ENCODE results near the gene MYL2. TPM values are rescaled to one million over a fixed set of nuclear protein-coding genes. Genes with fewer than 3 reads are reported as not detected.

Gene MYL2
- total and polyA plus RNA-seq, 7 donors: 4.2 to 22.8 (median 19.0) TPM; not detected in 4

GRCh38 chr12:110893956-110894355, 26.4 kb downstream of the MYL2 start:
- TF ChIP-seq POLR2AphosphoS5 (IDR thresholded peaks at IDR 0.05) (no peak), CTCF (IDR thresholded peaks at IDR 0.05) (no peak), POLR2A (IDR thresholded peaks at IDR 0.05) (no peak), EP300 (IDR thresholded peaks at IDR 0.05) (no peak)
- H3K9me3 ChIP-seq: no peaks in the 10 kb centered on the region
- no peak overlapping the region for H3K4me3 ChIP-seq
- H3K36me3 ChIP-seq: no peaks in the 10 kb centered on the region
- peaks cover 0 to 9% (median 3%) of the 10 kb centered on the region in 4 donors for H3K4me1 ChIP-seq
- 86 to 87% methylated on average over 3 of the region's 3 CpGs for WGBS, 2 donors
- no peak overlapping the region for H3K27ac ChIP-seq
- DNase-seq: no peak
- intact Hi-C loops (cut with DNase I): loop anchor here (1.0 kb wide), 1 partner anchor 419 kb away; no protein-coding TSS in a partner anchor
- no peaks in the 10 kb centered on the region for H3K27me3 ChIP-seq

- Histone ChIP-seq H3K27me3 (no peaks in the 10 kb centered on the region), H3K9me3 (no peaks in the 10 kb centered on the region), H3K4me3 (no peak overlapping the region), H3K36me3 (no peaks in the 10 kb centered on the region), H3K4me1 (peaks cover 0 to 3% (median under 1%) of the 10 kb centered on the region in 4 donors), H3K27ac (no peak overlapping the region)
- intact Hi-C loops (cut with DNase I): loop anchor here (2.0 to 10.0 kb wide), 4 partner anchors 147 to 422 kb away; partner anchors contain the start of genes FAM216A, GPN3, PPP1CC and RAD9B
- 91 to 92% methylated on average over 12 of the region's 12 CpGs for WGBS, 2 donors
- TF ChIP-seq EP300 (IDR thresholded peaks at IDR 0.05): no peak
- TF ChIP-seq POLR2A (IDR thresholded peaks at IDR 0.05): no peak
- TF ChIP-seq POLR2AphosphoS5 (IDR thresholded peaks at IDR 0.05): no peak
- no peak for TF ChIP-seq CTCF (IDR thresholded peaks at IDR 0.05)
- DNase-seq: no peak
Measured at GRCh38 chr12:110889361-110889760, 31.0 kb downstream of the MYL2 start.

GRCh38 chr12:110888256-110888991, 32.0 kb downstream of the MYL2 start:
- H3K27me3 ChIP-seq: no peaks in the 10 kb centered on the region
- peak overlapping the region in 2 of 4 donors; percentile 52 to 53 for H3K4me3 ChIP-seq
- H3K27ac ChIP-seq: peak overlapping the region; percentile 59 to 76 (median 70)
- 33 to 37% methylated on average over 5 of the region's 5 CpGs for WGBS, 2 donors
- DNase-seq: no peak
- no peaks in the 10 kb centered on the region for H3K4me1 ChIP-seq
- no peaks in the 10 kb centered on the region for H3K36me3 ChIP-seq
- intact Hi-C loops (cut with DNase I): loop anchor here (1.0 to 10.0 kb wide), 5 partner anchors 146 to 435 kb away; partner anchors contain the start of genes FAM216A, GPN3, PPP1CC and RAD9B
- H3K9me3 ChIP-seq: no peaks in the 10 kb centered on the region
- no peak for TF ChIP-seq POLR2AphosphoS5 (IDR thresholded peaks at IDR 0.05)
- TF ChIP-seq EP300 (IDR thresholded peaks at IDR 0.05): no peak
- peak in 1 of 4 experiments; percentile 32 for TF ChIP-seq CTCF (IDR thresholded peaks at IDR 0.05)

- H3K4me1 ChIP-seq: no peaks in the 10 kb centered on the region
- no peak for DNase-seq
- no peak overlapping the region for H3K27ac ChIP-seq
- intact Hi-C loops (cut with DNase I): loop anchor here (5.0 to 10.0 kb wide), 3 partner anchors 273 to 418 kb away; partner anchors contain the start of genes FAM216A, GPN3, RAD9B and TCTN1
- WGBS, 2 donors: 78 to 82% methylated on average over 6 of the region's 6 CpGs
- H3K36me3 ChIP-seq: no peaks in the 10 kb centered on the region
- no peaks in the 10 kb centered on the region for H3K9me3 ChIP-seq
- H3K27me3 ChIP-seq: no peaks in the 10 kb centered on the region
- H3K4me3 ChIP-seq: no peak overlapping the region
- TF ChIP-seq EP300 (IDR thresholded peaks at IDR 0.05) (no peak), POLR2AphosphoS5 (IDR thresholded peaks at IDR 0.05) (no peak), POLR2A (IDR thresholded peaks at IDR 0.05) (no peak), CTCF (IDR thresholded peaks at IDR 0.05) (no peak)
Measured at GRCh38 chr12:110885152-110885840, 35.1 kb downstream of the MYL2 start.
